HEK293T (cell line): ENCODE data around the gene FAM107B.

Source experiments
- CTCF ChIA-PET: fragments of 350-600 bp; formaldehyde crosslinking; extraction: SDS; loops from one replicate; lab custom pipeline; 2021; ENCODE audit warnings: antibody characterized with exemption, inconsistent platforms; lab: Yijun Ruan, JAX
- POLR2A ChIA-PET: fragments of 350-600 bp; formaldehyde crosslinking; extraction: SDS; loops from one replicate; lab custom pipeline; 2020; ENCODE audit warnings: antibody characterized with exemption, inconsistent platforms; lab: Yijun Ruan, JAX
- DNase-seq: peaks from one replicate; pipeline ENCODE4 v3.0.0; 2012; ENCODE audit warnings: mixed read lengths; ENCODE audit errors: extremely low spot score
- ARNT ChIP-seq: fragments of 450-650 bp; IDR thresholded peaks from 2 replicates; pipeline ENCODE4 v1.6.1; 2017; ENCODE audit warnings: mild to moderate bottlenecking
- BHLHE40 ChIP-seq: fragments of 450-650 bp; IDR thresholded peaks from 2 replicates; pipeline ENCODE4 v1.6.1; 2016; ENCODE audit warnings: mild to moderate bottlenecking, moderate library complexity, borderline replicate concordance
- CTBP1 ChIP-seq: fragments of 450-650 bp; IDR thresholded peaks from 2 replicates; pipeline ENCODE4 v1.6.1; 2016; ENCODE audit warnings: borderline replicate concordance
- ELF4 ChIP-seq: fragments of 450-650 bp; IDR thresholded peaks from 2 replicates; pipeline ENCODE4 v1.6.1; 2017; ENCODE audit warnings: antibody characterized with exemption
- FOXA1 ChIP-seq: fragments of 450-650 bp; IDR thresholded peaks from 2 replicates; pipeline ENCODE4 v1.6.1; 2016; ENCODE audit warnings: mild to moderate bottlenecking
- FOXK2 ChIP-seq: fragments of 450-650 bp; IDR thresholded peaks from 2 replicates; pipeline ENCODE4 v1.6.1; 2016; ENCODE audit warnings: mild to moderate bottlenecking
- FOXM1 ChIP-seq: fragments of 450-650 bp; IDR thresholded peaks from 2 replicates; pipeline ENCODE4 v1.6.1; 2017; ENCODE audit warnings: mild to moderate bottlenecking, borderline replicate concordance
- HDGF ChIP-seq: fragments of 450-650 bp; IDR thresholded peaks from 2 replicates; pipeline ENCODE4 v1.6.1; 2017; ENCODE audit warnings: antibody characterized with exemption, borderline replicate concordance
- L3MBTL2 ChIP-seq: fragments of 450-650 bp; conservative IDR thresholded peaks from 2 replicates; pipeline ENCODE4 v1.6.1; 2016; ENCODE audit warnings: mild to moderate bottlenecking
- LEF1 ChIP-seq: fragments of 450-650 bp; IDR thresholded peaks from 2 replicates; pipeline ENCODE4 v1.6.1; 2017; ENCODE audit warnings: mild to moderate bottlenecking, borderline replicate concordance
- NFRKB ChIP-seq: fragments of 450-650 bp; IDR thresholded peaks from 2 replicates; pipeline ENCODE4 v1.6.1; 2016; ENCODE audit warnings: mild to moderate bottlenecking, moderate library complexity
- PKNOX1 ChIP-seq: fragments of 450-650 bp; IDR thresholded peaks from 2 replicates; pipeline ENCODE4 v1.6.1; 2016
- SP1 ChIP-seq: fragments of 450-650 bp; IDR thresholded peaks from 2 replicates; pipeline ENCODE4 v1.6.1; 2017
- SUZ12 ChIP-seq: fragments of 450-650 bp; IDR thresholded peaks from 2 replicates; pipeline ENCODE4 v1.6.1; 2016; ENCODE audit warnings: mild to moderate bottlenecking
- TARDBP ChIP-seq: fragments of 450-650 bp; IDR thresholded peaks from 2 replicates; pipeline ENCODE4 v1.6.1; 2016
- ZNF384 ChIP-seq: fragments of 450-650 bp; IDR thresholded peaks from 2 replicates; pipeline ENCODE4 v1.6.1; 2016

Gene FAM107B

DNA sequence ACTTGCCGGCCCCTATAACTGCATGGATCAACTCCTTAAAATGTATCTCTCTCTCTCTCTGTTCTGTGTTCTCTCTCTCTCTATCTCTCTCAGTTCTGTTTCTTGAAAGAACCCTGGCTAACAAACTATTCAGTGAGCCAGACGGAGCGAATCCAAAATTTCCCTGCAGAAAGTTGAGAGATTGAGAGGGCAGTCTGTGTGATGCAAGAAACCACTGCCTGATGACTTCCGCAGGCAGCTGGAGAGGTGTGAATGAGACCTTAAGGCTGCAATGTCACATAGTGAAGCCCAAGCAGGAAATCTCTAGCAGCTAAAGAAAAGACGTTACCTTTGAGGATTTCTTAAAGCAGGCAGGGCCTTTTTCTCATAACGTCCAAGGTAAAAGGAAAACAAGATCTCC, 17.3 kb downstream of the FAM107B start:
- DNase-seq, result no peak
- ChIA-PET CTCF (no interaction called here), POLR2A (no interaction called here)
- TF ChIP-seq NFRKB (no peak), FOXA1 (no peak), CTBP1 (no peak), FOXM1 (no peak), TARDBP (no peak), FOXK2 (no peak), PKNOX1 (no peak), BHLHE40 (no peak), ARNT (no peak), L3MBTL2 (no peak), HDGF (no peak)

GRCh38 chr10:14753441-14753840, 21.3 kb downstream of the FAM107B start:
- ChIA-PET POLR2A (no interaction called here), CTCF (no interaction called here)
- TF ChIP-seq PKNOX1, result no peak
- TF ChIP-seq ARNT, result no peak
- no peak for TF ChIP-seq BHLHE40
- no peak for TF ChIP-seq LEF1
- no peak for DNase-seq

GRCh38 chr10:14751921-14752320, 22.8 kb downstream of the FAM107B start:
- TF ChIP-seq HDGF (no peak), BHLHE40 (no peak), FOXM1 (no peak), L3MBTL2 (no peak)
- CTCF ChIA-PET, result no interaction called here
- DNase-seq, result no peak
- POLR2A ChIA-PET, result no interaction called here

DNA sequence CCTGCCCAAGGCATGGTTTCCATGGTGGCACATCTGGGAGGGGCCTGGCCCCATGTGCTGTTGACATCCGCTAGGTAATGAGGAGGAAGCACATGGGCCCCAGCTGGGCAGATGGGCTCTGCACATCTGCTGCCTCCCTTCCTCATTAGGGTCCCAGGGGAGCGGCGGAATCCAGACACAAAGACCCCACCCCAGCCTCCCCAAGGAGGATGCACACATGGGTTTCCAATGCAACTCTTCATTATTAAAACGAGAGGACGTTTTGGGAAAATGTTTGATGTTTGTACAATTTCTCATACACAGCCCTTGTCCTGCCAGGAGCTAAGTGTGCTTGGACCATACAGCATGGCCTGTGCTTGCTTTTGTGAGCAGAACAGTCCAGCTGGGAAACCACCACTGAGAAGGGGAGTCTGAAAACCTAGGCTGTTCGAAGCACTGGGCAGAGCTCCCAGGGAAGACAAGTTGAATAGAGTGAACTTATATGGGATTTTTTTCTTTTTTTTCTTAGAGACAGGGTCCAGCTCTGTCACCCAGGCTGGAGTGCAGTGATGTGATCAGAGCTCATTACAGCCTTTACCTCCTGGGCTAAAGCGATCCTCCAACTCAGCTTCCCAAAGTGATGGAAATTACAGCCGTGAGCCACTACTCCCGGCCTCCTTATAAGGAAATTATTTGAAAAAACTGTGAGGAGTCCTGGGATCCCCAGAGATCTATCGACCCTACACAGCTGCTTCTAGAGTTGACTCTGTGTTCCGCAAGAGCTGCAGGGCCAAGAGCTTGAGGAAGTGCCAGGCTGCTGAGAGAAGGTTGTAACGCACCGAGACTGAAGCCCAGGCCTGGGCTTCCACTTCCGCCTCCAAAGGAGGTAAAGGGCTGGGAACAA, 23.4 kb downstream of the FAM107B start:
- ChIA-PET POLR2A (no interaction called here), CTCF (no interaction called here)
- DNase-seq, result no peak

DNA sequence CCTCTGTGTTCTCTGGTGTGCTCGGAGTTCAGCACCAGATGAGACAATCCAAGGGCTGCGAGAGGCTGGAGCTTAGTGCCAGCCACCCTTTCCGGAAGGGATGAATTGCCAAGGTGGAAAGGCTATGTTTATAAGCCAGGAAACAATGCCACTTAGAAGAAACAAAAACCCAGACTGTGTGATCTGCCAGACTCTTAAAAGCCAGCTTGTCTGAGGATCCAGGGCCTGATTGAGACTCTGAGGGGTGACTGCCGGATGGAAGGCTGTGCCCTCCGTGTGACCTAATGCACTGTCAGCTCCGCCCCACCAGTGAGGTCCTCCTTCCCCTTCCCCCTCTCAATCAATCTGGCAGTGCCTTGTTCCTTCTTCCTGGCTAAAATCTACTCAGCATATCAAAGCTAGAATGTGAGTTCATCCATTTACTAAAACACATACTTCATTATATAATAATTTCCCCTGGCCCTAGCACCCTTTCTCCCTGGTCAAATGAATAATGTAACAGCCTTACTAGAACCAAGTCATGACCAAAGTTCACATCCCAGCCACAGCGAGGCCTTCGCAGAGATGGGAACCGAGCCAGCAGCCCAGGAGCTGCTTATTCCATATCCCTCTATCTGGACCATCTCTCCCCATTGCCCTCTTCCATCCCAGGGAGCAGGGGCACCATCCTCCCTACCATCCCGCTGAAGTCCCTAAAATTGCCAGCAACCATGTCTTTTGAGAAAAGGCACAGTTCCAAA, 25.5 kb downstream of the FAM107B start:
- no peak for TF ChIP-seq FOXA1
- no peak for TF ChIP-seq SUZ12
- no peak for TF ChIP-seq ARNT
- TF ChIP-seq CTBP1, result no peak
- no peak for TF ChIP-seq ELF4
- no peak for TF ChIP-seq BHLHE40
- no peak for TF ChIP-seq FOXK2
- no peak for TF ChIP-seq ZNF384
- no peak for TF ChIP-seq L3MBTL2
- TF ChIP-seq NFRKB, result no peak
- DNase-seq, result no peak
- POLR2A ChIA-PET, result interaction anchor here (1.0 kb wide), 1 partner anchor 89 kb away, joined by 3 read pairs; the partner anchor contains the start of genes CDNF, HSPA14 and MSANTD7
- CTCF ChIA-PET, result no interaction called here

More for the DNA sequence above, 23.4 kb downstream of the FAM107B start:
- TF ChIP-seq CTBP1 (no peak), ARNT (no peak), LEF1 (no peak), HDGF (no peak), L3MBTL2 (no peak), FOXM1 (no peak), FOXK2 (no peak), ELF4 (no peak), FOXA1 (no peak), BHLHE40 (no peak), NFRKB (no peak), SUZ12 (no peak), SP1 (no peak)

DNA sequence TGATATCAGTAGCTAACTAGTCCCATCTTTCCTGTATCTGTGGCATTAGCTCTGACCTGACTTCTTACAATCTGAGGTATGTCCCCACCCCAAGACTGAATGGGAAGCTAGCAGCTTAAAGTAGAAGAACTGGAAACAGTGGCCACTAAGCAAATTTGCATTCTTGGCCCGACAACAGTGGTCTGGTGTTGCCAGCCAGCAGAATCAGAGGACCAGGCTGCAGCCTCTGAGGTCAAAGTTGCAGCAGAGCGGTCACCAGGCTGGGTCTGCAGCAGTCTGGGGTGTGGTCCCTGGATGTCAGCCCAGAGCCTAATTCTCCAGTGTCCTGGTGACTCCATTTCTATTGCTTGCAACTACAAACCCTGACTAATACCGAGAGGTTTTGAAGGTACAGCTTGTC, 26.3 kb downstream of the FAM107B start:
- TF ChIP-seq FOXA1 (no peak), LEF1 (no peak), NFRKB (no peak), FOXM1 (no peak), ZNF384 (no peak), ARNT (no peak), HDGF (no peak)
- ChIA-PET CTCF (no interaction called here), POLR2A (interaction anchor here (1.0 kb wide), 1 partner anchor 90 kb away, joined by 3 read pairs; the partner anchor contains the start of genes CDNF, HSPA14 and MSANTD7)

More for the DNA sequence above, 26.3 kb downstream of the FAM107B start:
- no peak for DNase-seq
